HG03097 (cell line): ENCODE results near the gene BAK1.

ENCODE experiments used
- ATAC-seq: cut with Tn5 transposase; IDR thresholded peaks from one replicate; pipeline ENCODE4 v1.9.1; 2021; ENCODE audit not compliant: unreplicated experiment, low FRiP score

The BAK1 gene

GRCh38 chr6:33579828-33580714 lies at the start of gene BAK1:
TSS of gene BAK1 (minus strand) at chr6:33580276. CDS start at chr6:33577604, 2,672 bp downstream.
- peak; percentile 82 for ATAC-seq

GRCh38 chr6:33628401-33628964 lies 48.4 kb upstream of the BAK1 start:
- ATAC-seq = no peak

- ATAC-seq = no peak
These were observed 47.8 kb upstream of the BAK1 start for GRCh38 chr6:33627876-33628275.

GRCh38 chr6:33624856-33625255 lies 44.8 kb upstream of the BAK1 start:
- no peak for ATAC-seq

GRCh38 chr6:33623895-33624381 lies 43.9 kb upstream of the BAK1 start:
- no peak for ATAC-seq

- ATAC-seq = no peak
These were observed 42.7 kb upstream of the BAK1 start for GRCh38 chr6:33622456-33623431.

- ATAC-seq = peak; percentile 24
These were observed 41.8 kb upstream of the BAK1 start for GRCh38 chr6:33621711-33622388.

GRCh38 chr6:33620856-33621710 lies 41.0 kb upstream of the BAK1 start, which contains the start of gene ITPR3:
TSS of gene ITPR3 (plus strand) at chr6:33621322. CDS start at chr6:33621603, 281 bp downstream.
- peak; percentile 48 for ATAC-seq

GRCh38 chr6:33620158-33620855 lies 40.2 kb upstream of the BAK1 start:
- no peak for ATAC-seq

GRCh38 chr6:33619166-33619840 lies 39.2 kb upstream of the BAK1 start:
- ATAC-seq = no peak

- no peak for ATAC-seq
These were observed 36.8 kb upstream of the BAK1 start for GRCh38 chr6:33616913-33617312.

GRCh38 chr6:33616113-33616512 lies 36.0 kb upstream of the BAK1 start:
- no peak for ATAC-seq

- ATAC-seq = no peak
These were observed 33.7 kb upstream of the BAK1 start for GRCh38 chr6:33613795-33614168.

GRCh38 chr6:33613146-33613794 lies 33.2 kb upstream of the BAK1 start:
- no peak for ATAC-seq

- ATAC-seq = no peak
These were observed 31.0 kb upstream of the BAK1 start for GRCh38 chr6:33610779-33611732.

GRCh38 chr6:33610067-33610466 lies 30.0 kb upstream of the BAK1 start:
- no peak for ATAC-seq
